Measurements from ENCODE around the gene GABBR1.
"Not testable (repeated sequence)": the region's sequence is repeated elsewhere in the genome, so short reads cannot be mapped to it uniquely, and the experiment has no call there.

GABBR1 gene

DNA sequence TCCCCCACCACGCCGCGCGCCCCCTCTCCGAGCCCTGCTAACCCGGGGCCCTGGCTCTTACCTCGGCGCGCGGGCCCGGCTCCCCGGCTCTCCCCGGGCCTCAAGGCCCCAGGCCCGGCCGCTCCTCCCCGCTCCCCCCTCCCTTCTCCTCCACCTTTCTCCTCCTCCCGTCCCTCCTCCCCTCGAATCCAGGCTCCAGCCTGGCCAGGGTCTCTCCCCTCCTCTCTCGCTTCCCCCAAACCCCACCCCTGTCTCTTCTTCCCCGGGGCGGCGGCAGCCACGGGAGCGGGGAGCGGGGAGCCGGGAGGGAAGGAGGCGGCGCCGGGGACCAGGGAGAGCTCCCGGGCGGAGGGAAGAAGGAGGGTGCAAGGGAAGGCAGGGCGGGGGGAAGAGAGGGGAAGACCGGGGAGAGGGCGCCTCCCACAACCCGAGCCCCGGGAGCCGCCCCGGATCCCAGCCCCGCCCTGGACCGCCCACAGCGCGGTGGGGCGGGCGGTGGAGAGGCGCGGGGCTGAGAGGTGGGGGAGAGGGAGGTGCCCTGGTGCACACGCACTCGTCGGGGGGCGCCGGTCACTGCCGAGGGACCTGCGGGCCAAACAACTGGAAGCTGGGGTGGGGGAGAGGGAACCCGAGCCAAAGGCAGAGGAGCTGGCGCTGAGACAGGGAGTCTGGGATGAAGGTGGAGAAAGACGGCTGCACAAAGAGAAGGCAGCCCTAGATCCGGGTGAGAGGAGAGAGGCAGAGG is at the start of gene GABBR1:
Gene GABBR1, minus strand, starts transcription at position 395 of the 745 bp plus-strand sequence. CDS start 798 bp downstream, outside the sequence.
- DNase-seq (ENCODE audit: low read depth), result peak; percentile 56

DNA sequence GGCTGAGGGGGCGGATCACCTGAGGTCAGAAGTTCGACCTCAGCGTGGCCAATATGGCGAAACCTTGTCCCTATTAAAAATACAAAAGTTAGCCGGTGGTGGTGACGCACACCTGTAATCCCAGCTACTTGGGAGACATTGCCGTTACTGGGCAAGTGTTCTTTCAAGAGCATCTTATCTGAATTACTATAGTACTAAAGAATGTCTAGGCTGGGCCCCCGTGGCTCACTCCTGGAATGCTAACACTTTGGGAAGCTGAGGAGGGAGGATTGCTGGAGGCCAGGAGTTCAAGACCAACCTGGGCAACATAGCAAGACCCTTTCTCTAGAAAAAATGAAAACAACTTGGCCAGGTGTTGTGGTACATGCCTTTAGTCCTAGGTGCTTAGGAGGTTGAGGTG is 48.8 kb upstream of the GABBR1 start:
- no peak for DNase-seq (ENCODE audit: low read depth)

DNA sequence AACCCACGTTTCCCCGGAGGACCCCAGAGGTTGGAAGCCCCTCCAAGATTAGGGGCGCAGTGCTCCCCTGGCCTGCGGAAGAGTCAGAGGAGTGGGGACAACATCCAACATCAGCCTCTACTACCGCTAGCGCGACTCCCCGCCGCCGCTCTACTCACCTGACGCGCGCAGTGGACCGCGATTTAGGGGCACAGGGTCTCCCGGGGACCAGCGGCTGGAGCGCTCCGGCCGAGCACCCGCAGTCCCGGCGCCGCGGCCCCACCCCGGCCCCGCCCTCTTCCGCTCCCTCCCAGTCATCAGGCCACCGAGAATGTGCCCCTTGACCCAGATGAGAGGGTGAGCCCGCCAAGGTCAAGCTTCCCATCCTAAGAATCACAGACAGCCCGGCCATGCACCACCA is 47.9 kb upstream of the GABBR1 start, which contains the start of gene ZFP57:
Gene ZFP57, minus strand, starts transcription at position 249 of the 400 bp plus-strand sequence. CDS start 4,149 bp downstream, outside the sequence.
- DNase-seq (ENCODE audit: low read depth), result no peak

DNA sequence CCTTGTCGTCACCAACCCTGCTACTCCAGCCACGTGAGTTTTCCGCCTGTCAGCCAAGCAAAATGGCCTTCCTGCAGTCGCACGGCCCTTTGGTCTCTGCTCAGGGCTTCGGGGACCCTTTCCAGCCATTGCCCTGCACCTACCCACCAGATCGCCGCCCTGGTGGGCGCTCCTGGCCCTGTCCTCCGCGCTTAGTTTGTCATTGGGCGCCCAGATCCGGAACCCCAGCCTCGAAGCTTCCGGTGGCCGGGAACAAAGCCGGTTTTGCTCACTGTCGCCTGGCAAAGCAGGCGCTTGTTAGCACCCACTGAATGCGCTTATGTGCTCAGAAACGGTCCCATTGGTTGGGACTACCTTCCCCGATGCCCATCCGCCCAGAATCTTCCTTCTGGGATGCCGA is 47.4 kb upstream of the GABBR1 start:
- no peak for DNase-seq (ENCODE audit: low read depth)

GRCh38 chr6:29679962-29680361 is 47.0 kb upstream of the GABBR1 start:
- no peak for DNase-seq (ENCODE audit: low read depth)

- DNase-seq (ENCODE audit: low read depth), result no peak
Observed at GRCh38 chr6:29678114-29678513, 45.1 kb upstream of the GABBR1 start.

- DNase-seq (ENCODE audit: low read depth), result no peak
Observed at GRCh38 chr6:29676981-29677601, 44.1 kb upstream of the GABBR1 start.

- no peak for DNase-seq (ENCODE audit: low read depth)
Observed at GRCh38 chr6:29675561-29675960, 42.6 kb upstream of the GABBR1 start.

DNA sequence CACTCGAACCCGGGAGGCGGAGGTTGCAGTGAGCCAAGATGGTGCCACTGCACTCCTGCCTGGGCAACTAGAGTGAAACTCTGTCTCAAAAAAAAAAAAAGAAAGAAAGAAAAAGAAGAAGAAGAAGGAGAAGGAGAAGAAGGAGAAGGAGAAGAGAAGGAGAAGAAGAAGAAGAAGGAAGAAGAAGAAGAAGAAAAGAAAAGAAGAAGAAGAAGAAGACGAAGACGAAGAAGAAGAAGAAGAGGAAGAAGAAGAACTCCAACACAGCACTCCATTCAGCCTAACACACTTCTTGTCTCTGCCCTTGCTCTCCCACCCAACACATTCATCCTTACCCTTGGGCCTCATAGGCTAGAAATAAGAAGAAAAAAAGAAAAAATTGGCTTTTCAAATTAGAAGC is 41.0 kb upstream of the GABBR1 start:
- DNase-seq (ENCODE audit: low read depth), result no peak

GRCh38 chr6:29673161-29673560 is 40.2 kb upstream of the GABBR1 start:
- DNase-seq (ENCODE audit: low read depth), result no peak

- not testable (repeated sequence) for DNase-seq (ENCODE audit: low read depth)
Observed at GRCh38 chr6:29672116-29672515, 39.1 kb upstream of the GABBR1 start.

- no peak for DNase-seq (ENCODE audit: low read depth)
Observed at GRCh38 chr6:29671026-29671425, 38.0 kb upstream of the GABBR1 start.

DNA sequence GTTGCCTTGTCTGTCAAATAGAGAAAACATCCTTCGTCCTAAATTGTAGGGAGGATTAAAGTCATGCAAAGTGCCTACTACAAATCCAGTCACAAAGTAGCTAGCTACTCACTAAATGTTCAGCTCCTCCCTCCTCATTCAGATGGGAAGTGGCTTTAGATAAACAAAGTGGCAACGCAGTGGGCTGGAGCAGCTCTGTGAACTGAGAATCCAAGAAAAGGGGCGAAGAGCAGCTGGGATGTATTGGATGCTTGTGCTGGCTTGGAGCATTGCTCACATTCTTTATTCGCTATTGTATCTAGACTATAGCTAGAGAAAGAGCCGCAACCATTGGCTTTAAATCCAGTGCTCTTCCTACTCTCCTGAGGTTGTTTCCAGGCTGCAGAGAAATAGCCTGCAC is 34.2 kb upstream of the GABBR1 start:
- no peak for DNase-seq (ENCODE audit: low read depth)

GRCh38 chr6:29666826-29667130 is 33.8 kb upstream of the GABBR1 start:
- DNase-seq (ENCODE audit: low read depth), result no peak

- DNase-seq (ENCODE audit: low read depth), result no peak
Observed at GRCh38 chr6:29665942-29666825, 33.2 kb upstream of the GABBR1 start.

DNA sequence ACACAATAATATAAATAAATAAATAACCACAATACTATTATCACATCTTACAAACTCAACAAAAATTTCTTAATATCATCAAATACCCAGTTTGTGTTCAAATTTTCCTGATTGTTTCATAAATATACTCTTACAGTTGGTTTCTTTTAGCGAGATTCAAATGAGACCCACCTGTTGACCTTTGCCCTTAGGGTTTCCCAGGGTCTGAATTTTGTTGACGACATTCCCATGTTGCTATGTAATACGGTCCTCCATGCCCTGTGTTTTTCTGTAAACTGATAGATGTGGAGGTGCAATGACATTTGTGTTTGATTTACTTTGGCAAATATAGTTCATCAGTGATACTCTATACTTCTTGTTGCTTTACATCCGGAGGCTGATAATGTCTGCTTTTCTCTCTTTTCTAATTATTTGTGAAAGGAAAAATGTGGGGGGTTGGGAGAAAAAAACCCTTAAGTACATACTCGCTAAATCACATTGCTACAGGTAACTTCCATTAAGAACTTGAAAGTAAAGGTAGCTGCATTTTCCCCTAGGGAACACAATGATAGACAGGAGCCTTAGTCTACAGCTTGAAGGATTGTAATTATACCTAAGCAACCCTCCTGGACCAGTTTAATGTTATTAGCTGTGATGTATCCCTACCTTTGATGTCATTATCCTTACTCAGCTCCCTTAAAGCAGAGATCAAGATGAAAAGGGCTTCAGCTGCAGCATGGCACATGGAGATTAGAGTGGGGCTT is 30.5 kb upstream of the GABBR1 start:
- no peak for DNase-seq (ENCODE audit: low read depth)

DNA sequence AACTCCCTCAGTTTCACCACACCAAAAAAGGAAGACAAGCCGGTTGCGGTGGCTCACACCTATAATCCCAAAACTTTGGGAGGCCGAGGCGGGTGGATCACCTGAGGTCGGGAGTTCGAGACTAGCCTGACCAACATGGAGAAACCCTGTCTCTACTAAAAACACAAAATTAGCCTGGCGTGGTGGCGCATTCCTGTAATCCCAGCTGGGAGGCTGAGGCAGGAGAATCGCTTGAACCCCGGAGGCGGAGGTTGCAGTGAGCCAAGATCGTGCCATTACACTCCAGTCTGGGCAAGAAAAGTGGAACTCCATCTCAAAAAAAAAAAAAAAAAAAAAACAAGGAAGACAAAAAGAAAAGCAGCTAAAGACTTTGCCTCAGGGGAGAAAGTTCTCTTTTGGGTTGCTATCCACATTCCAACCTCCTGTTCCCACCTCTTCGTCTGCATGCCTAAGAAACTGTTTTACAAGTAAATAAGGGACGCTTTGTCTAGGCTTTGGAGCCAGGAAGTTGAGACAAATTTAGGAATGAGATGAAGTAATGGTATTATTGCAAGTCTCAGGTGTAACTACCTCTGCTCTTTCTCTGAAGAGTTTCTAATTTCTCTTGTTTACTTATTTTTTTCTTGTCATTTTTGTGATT is 28.6 kb upstream of the GABBR1 start:
- not testable (repeated sequence) for DNase-seq (ENCODE audit: low read depth)

- no peak for DNase-seq (ENCODE audit: low read depth)
Observed at GRCh38 chr6:29661071-29661470, 28.1 kb upstream of the GABBR1 start.

DNA sequence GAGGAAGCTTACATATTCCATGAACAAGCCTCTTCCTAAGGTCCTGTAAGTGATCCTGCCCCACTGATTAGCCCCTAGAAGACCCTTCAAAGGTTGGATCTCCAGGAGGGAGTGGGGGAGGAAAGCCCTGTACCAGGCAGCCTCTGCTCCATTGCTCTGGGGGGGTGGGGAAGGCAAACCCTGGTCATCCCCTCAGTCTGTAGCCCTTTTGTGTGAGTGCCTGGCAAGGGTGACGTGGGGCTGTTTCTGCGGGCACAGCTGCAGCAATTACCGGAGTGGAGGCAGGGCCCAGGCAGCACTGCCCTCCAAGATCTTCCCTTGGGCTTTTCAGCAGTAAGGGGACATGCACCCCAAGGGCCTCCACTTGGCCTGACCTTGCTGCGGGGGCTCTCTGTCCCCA is 23.8 kb upstream of the GABBR1 start, which contains the start of gene MOG:
Gene MOG, plus strand, starts transcription at position 295 of the 400 bp plus-strand sequence. CDS start 118 bp downstream, outside the sequence.
- DNase-seq (ENCODE audit: low read depth), result no peak

DNA sequence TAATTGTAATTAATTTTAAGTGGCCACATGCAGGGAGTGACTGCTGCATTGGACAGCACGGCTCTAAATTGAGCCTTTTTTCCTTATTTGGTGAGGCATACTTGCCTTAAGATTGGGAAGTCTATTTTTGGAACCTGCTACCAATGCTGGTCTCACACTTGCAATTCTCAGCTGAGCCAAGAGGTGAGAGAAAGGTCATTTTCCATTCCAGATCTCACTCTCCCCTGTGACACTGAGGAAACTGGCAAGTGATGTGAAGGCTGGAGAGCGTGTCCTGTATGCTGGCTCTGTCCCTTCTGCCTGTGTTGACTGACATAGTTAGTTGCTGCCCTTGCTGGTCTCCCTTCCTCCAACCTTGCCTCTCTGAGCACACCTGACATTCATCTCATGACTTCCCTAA is 23.2 kb upstream of the GABBR1 start:
- DNase-seq (ENCODE audit: low read depth), result no peak

DNA sequence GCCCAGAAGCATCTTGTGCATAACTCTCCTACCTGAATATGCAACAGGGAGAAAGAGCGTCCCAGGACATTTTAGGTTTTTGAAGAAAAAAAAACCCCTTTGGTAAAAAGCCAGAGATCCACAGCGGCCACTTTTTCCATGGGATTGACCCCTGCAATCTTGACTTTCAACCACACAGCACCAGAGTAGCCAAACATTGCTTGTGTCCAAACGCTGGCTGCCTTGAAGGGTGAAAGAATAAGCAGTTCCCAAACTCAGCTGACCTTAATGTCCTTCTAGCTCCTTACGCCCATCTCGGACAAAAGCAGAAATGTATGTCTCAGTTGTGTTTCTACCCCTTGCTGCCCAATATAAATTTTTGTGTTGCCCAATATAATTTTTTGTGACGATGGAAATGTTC is 22.7 kb upstream of the GABBR1 start:
- no peak for DNase-seq (ENCODE audit: low read depth)
